ENCODE results near the gene CTDSP2. TPM values are rescaled to one million over a fixed set of nuclear protein-coding genes. Genes with fewer than 3 reads are reported as not detected.
A peak's percentile ranks its signal among the peaks of the same experiment; 100 is the strongest.

The CTDSP2 gene
- total and polyA plus RNA-seq, 4 donors, result 51.2 to 252 (median 140) TPM

- Histone ChIP-seq H3K4me1 (ENCODE audit: control insufficient read depth in 1 of 2, insufficient read depth in 2 of 2, low read length in 2 of 2) (peaks cover 7 to 16% of the 10 kb centered on the region in 2 donors), H3K9me3 (ENCODE audit: control insufficient read depth, low read length) (no peaks in the 10 kb centered on the region), H3K27me3 (ENCODE audit: control insufficient read depth in 1 of 2, insufficient read depth in 2 of 2, low read length in 1 of 2) (no peaks in the 10 kb centered on the region), H3K36me3 (ENCODE audit: control insufficient read depth in 1 of 2, insufficient read depth in 2 of 2, low read length in 1 of 2) (no peaks in the 10 kb centered on the region), H3K4me3 (ENCODE audit: low read length in 2 of 2) (peak overlapping the region; percentile 87 to 98), H3K27ac (ENCODE audit: low read depth in 1 of 2, low read length in 2 of 2) (peak overlapping the region; percentile 99 to 100)
- 0 to 1% methylated on average over 40 to 42 of the region's 42 CpGs for WGBS, 2 donors
- intact Hi-C loops (cut with DNase I), result loop anchor here in 1 of 2 donors (2.0 kb wide), 1 partner anchor 48 kb away; no protein-coding TSS in a partner anchor
- DNase-seq (peak; percentile 88 to 89), ATAC-seq (ENCODE audit: low FRiP score) (peak; percentile 62)
Measured at GRCh38 chr12:57844709-57845477, 1.6 kb downstream of the CTDSP2 start.

- Histone ChIP-seq H3K27ac (ENCODE audit: low read depth in 1 of 2, low read length in 2 of 2) (peak overlapping the region in 1 of 2 donors; percentile 48), H3K36me3 (ENCODE audit: control insufficient read depth in 1 of 2, insufficient read depth in 2 of 2, low read length in 1 of 2) (no peaks in the 10 kb centered on the region), H3K27me3 (ENCODE audit: control insufficient read depth in 1 of 2, insufficient read depth in 2 of 2, low read length in 1 of 2) (no peaks in the 10 kb centered on the region), H3K4me3 (ENCODE audit: low read length in 2 of 2) (peak overlapping the region; percentile 48 to 98), H3K4me1 (ENCODE audit: control insufficient read depth in 1 of 2, insufficient read depth in 2 of 2, low read length in 2 of 2) (peaks cover 7 to 19% of the 10 kb centered on the region in 2 donors), H3K9me3 (ENCODE audit: control insufficient read depth, low read length) (no peaks in the 10 kb centered on the region)
- intact Hi-C loops (cut with DNase I), result no loop called here
- ATAC-seq (ENCODE audit: low FRiP score), result no peak
- WGBS, 2 donors, result 7 to 9% methylated on average over 14 of the region's 14 CpGs
- no peak for DNase-seq
Measured at GRCh38 chr12:57842342-57843294, 3.9 kb downstream of the CTDSP2 start.

- peak overlapping the region in 1 of 2 donors; percentile 62 for H3K27ac ChIP-seq (ENCODE audit: low read depth in 1 of 2, low read length in 2 of 2)
- no peak for DNase-seq
- 11% methylated on average over 4 of the region's 4 CpGs for WGBS, 2 donors
- H3K27me3 ChIP-seq (ENCODE audit: control insufficient read depth in 1 of 2, insufficient read depth in 2 of 2, low read length in 1 of 2), result no peaks in the 10 kb centered on the region
- no peaks in the 10 kb centered on the region for H3K36me3 ChIP-seq (ENCODE audit: control insufficient read depth in 1 of 2, insufficient read depth in 2 of 2, low read length in 1 of 2)
- H3K4me1 ChIP-seq (ENCODE audit: control insufficient read depth in 1 of 2, insufficient read depth in 2 of 2, low read length in 2 of 2), result peaks cover 7 to 19% of the 10 kb centered on the region in 2 donors
- H3K9me3 ChIP-seq (ENCODE audit: control insufficient read depth, low read length), result no peaks in the 10 kb centered on the region
- intact Hi-C loops (cut with DNase I), result no loop called here
- H3K4me3 ChIP-seq (ENCODE audit: low read length in 2 of 2), result no peak overlapping the region
- ATAC-seq (ENCODE audit: low FRiP score), result no peak
Measured at GRCh38 chr12:57841445-57841844, 5.1 kb downstream of the CTDSP2 start.

GRCh38 chr12:57840726-57841125 is 5.8 kb downstream of the CTDSP2 start:
- Histone ChIP-seq H3K4me1 (ENCODE audit: control insufficient read depth in 1 of 2, insufficient read depth in 2 of 2, low read length in 2 of 2) (peaks cover 7 to 19% of the 10 kb centered on the region in 2 donors), H3K27ac (ENCODE audit: low read depth in 1 of 2, low read length in 2 of 2) (peak overlapping the region; percentile 23 to 46), H3K9me3 (ENCODE audit: control insufficient read depth, low read length) (no peaks in the 10 kb centered on the region), H3K27me3 (ENCODE audit: control insufficient read depth in 1 of 2, insufficient read depth in 2 of 2, low read length in 1 of 2) (no peaks in the 10 kb centered on the region), H3K4me3 (ENCODE audit: low read length in 2 of 2) (no peak overlapping the region), H3K36me3 (ENCODE audit: control insufficient read depth in 1 of 2, insufficient read depth in 2 of 2, low read length in 1 of 2) (no peaks in the 10 kb centered on the region)
- ATAC-seq (ENCODE audit: low FRiP score) (no peak), DNase-seq (no peak)
- intact Hi-C loops (cut with DNase I), result no loop called here
- 13 to 14% methylated on average over 3 of the region's 3 CpGs for WGBS, 2 donors

- DNase-seq (no peak), ATAC-seq (ENCODE audit: low FRiP score) (no peak)
- Histone ChIP-seq H3K4me3 (ENCODE audit: low read length in 2 of 2) (no peak overlapping the region), H3K27me3 (ENCODE audit: control insufficient read depth in 1 of 2, insufficient read depth in 2 of 2, low read length in 1 of 2) (no peaks in the 10 kb centered on the region), H3K4me1 (ENCODE audit: control insufficient read depth in 1 of 2, insufficient read depth in 2 of 2, low read length in 2 of 2) (peaks cover 7 to 19% of the 10 kb centered on the region in 2 donors), H3K36me3 (ENCODE audit: control insufficient read depth in 1 of 2, insufficient read depth in 2 of 2, low read length in 1 of 2) (no peaks in the 10 kb centered on the region), H3K9me3 (ENCODE audit: control insufficient read depth, low read length) (no peaks in the 10 kb centered on the region), H3K27ac (ENCODE audit: low read depth in 1 of 2, low read length in 2 of 2) (peak overlapping the region in 1 of 2 donors; percentile 76)
- intact Hi-C loops (cut with DNase I), result no loop called here
- 21 to 23% methylated on average over 5 of the region's 5 CpGs for WGBS, 2 donors
Measured at GRCh38 chr12:57839996-57840395, 6.5 kb downstream of the CTDSP2 start.

- DNase-seq, result no peak
- no peak for ATAC-seq (ENCODE audit: low FRiP score)
- H3K27ac ChIP-seq (ENCODE audit: low read depth in 1 of 2, low read length in 2 of 2), result peak overlapping the region in 1 of 2 donors; percentile 79
- intact Hi-C loops (cut with DNase I), result no loop called here
- H3K27me3 ChIP-seq (ENCODE audit: control insufficient read depth in 1 of 2, insufficient read depth in 2 of 2, low read length in 1 of 2), result no peaks in the 10 kb centered on the region
- no peak overlapping the region for H3K4me3 ChIP-seq (ENCODE audit: low read length in 2 of 2)
- WGBS, 2 donors, result 15 to 16% methylated on average over 8 of the region's 8 CpGs
- peaks cover 8 to 19% of the 10 kb centered on the region in 2 donors for H3K4me1 ChIP-seq (ENCODE audit: control insufficient read depth in 1 of 2, insufficient read depth in 2 of 2, low read length in 2 of 2)
- no peaks in the 10 kb centered on the region for H3K9me3 ChIP-seq (ENCODE audit: control insufficient read depth, low read length)
- H3K36me3 ChIP-seq (ENCODE audit: control insufficient read depth in 1 of 2, insufficient read depth in 2 of 2, low read length in 1 of 2), result no peaks in the 10 kb centered on the region
Measured at GRCh38 chr12:57838594-57839302, 7.8 kb downstream of the CTDSP2 start.

- peak; percentile 33 for ATAC-seq (ENCODE audit: low FRiP score)
- no peak overlapping the region for H3K4me3 ChIP-seq (ENCODE audit: low read length in 2 of 2)
- intact Hi-C loops (cut with DNase I), result no loop called here
- 3 to 5% methylated on average over 5 of the region's 5 CpGs for WGBS, 2 donors
- H3K36me3 ChIP-seq (ENCODE audit: control insufficient read depth in 1 of 2, insufficient read depth in 2 of 2, low read length in 1 of 2), result no peaks in the 10 kb centered on the region
- peak overlapping the region in 1 of 2 donors; percentile 79 for H3K27ac ChIP-seq (ENCODE audit: low read depth in 1 of 2, low read length in 2 of 2)
- H3K4me1 ChIP-seq (ENCODE audit: control insufficient read depth in 1 of 2, insufficient read depth in 2 of 2, low read length in 2 of 2), result peaks cover 14 to 19% of the 10 kb centered on the region in 2 donors
- H3K27me3 ChIP-seq (ENCODE audit: control insufficient read depth in 1 of 2, insufficient read depth in 2 of 2, low read length in 1 of 2), result no peaks in the 10 kb centered on the region
- no peaks in the 10 kb centered on the region for H3K9me3 ChIP-seq (ENCODE audit: control insufficient read depth, low read length)
- DNase-seq, result peak in 1 of 2 donors; percentile 73
Measured at GRCh38 chr12:57837864-57838562, 8.5 kb downstream of the CTDSP2 start.
